NT2/D1 (cell line): ENCODE measurements around the gene FAM89A.
A peak's percentile ranks its signal among the peaks of the same experiment; 100 is the strongest.
"Not testable (repeated sequence)": the region's sequence is repeated elsewhere in the genome, so short reads cannot be mapped to it uniquely, and the experiment has no call there.

Experiments
- DNase-seq: peaks from one replicate; pipeline ENCODE4 v3.0.0-alpha.2; 2011; ENCODE audit warnings: low read depth, low spot score
- H3K27me3 ChIP-seq: 2 replicates; pipeline ENCODE4 v1.6.0; 2011; ENCODE audit warnings: mild to moderate bottlenecking; ENCODE audit not compliant: insufficient read length, insufficient read depth
- H3K36me3 ChIP-seq: 2 replicates; pipeline ENCODE4 v1.6.1; 2011; ENCODE audit warnings: mild to moderate bottlenecking, low read length, mixed read lengths; ENCODE audit not compliant: insufficient read depth, insufficient read length
- H3K4me1 ChIP-seq: 2 replicates; pipeline ENCODE4 v1.5.1; 2011; ENCODE audit not compliant: insufficient read depth, insufficient read length
- H3K4me3 ChIP-seq: 2 replicates; pipeline ENCODE4 v1.5.1; 2011; ENCODE audit warnings: low read depth; ENCODE audit not compliant: insufficient read length
- H3K9ac ChIP-seq: 2 replicates; pipeline ENCODE4 v1.6.0; 2011; ENCODE audit warnings: low read depth; ENCODE audit not compliant: insufficient read length
- H3K9me3 ChIP-seq: 2 replicates; pipeline ENCODE4 v1.5.1; 2011; ENCODE audit warnings: mild to moderate bottlenecking, low read length; ENCODE audit not compliant: insufficient read depth
- SUZ12 ChIP-seq: IDR thresholded peaks from 2 replicates; pipeline ENCODE4 v1.6.1; 2011; ENCODE audit not compliant: insufficient read length, insufficient read depth; ENCODE audit errors: extremely low read depth
- YY1 ChIP-seq: IDR thresholded peaks from 2 replicates; pipeline ENCODE4 v1.6.1; 2011; ENCODE audit not compliant: insufficient read length, insufficient read depth
- ZNF274 ChIP-seq: IDR thresholded peaks from 2 replicates; pipeline ENCODE4 v1.6.1; 2011; ENCODE audit warnings: mild to moderate bottlenecking, low read depth, low read length

FAM89A gene

GRCh38 chr1:230994860-230995259 lies 45.2 kb downstream of the FAM89A start:
- Histone ChIP-seq H3K9ac (no peak overlapping the region), H3K9me3 (no peaks in the 10 kb centered on the region), H3K4me1 (no peaks in the 10 kb centered on the region), H3K36me3 (peaks cover 35% of the 10 kb centered on the region), H3K4me3 (no peak overlapping the region), H3K27me3 (no peaks in the 10 kb centered on the region)
- DNase-seq = no peak
- TF ChIP-seq ZNF274 (no peak), SUZ12 (no peak), YY1 (no peak)

- no peak for TF ChIP-seq SUZ12
- no peak for TF ChIP-seq ZNF274
- no peak for TF ChIP-seq YY1
- Histone ChIP-seq H3K4me1 (no peaks in the 10 kb centered on the region), H3K27me3 (peaks cover 13% of the 10 kb centered on the region), H3K4me3 (no peak overlapping the region), H3K36me3 (peaks cover 10% of the 10 kb centered on the region), H3K9me3 (no peaks in the 10 kb centered on the region), H3K9ac (no peak overlapping the region)
- DNase-seq = no peak
Observed at GRCh38 chr1:230992100-230992774, 47.8 kb downstream of the FAM89A start.

GRCh38 chr1:230987448-230987847 lies 52.6 kb downstream of the FAM89A start:
- Histone ChIP-seq H3K27me3 (peaks cover 56% of the 10 kb centered on the region), H3K4me3 (no peak overlapping the region), H3K9me3 (no peaks in the 10 kb centered on the region), H3K36me3 (no peaks in the 10 kb centered on the region), H3K4me1 (peaks cover 8% of the 10 kb centered on the region), H3K9ac (no peak overlapping the region)
- no peak for DNase-seq
- TF ChIP-seq SUZ12 (no peak), ZNF274 (no peak), YY1 (no peak)

GRCh38 chr1:230986976-230987375 lies 53.1 kb downstream of the FAM89A start:
- no peak for TF ChIP-seq YY1
- Histone ChIP-seq H3K4me1 (peaks cover 8% of the 10 kb centered on the region), H3K27me3 (peaks cover 61% of the 10 kb centered on the region), H3K4me3 (no peak overlapping the region), H3K9ac (no peak overlapping the region), H3K9me3 (no peaks in the 10 kb centered on the region), H3K36me3 (no peaks in the 10 kb centered on the region)
- DNase-seq = no peak

- H3K27me3 ChIP-seq = peaks cover 74% of the 10 kb centered on the region
- no peak for TF ChIP-seq ZNF274
- no peak for TF ChIP-seq SUZ12
- no peak for TF ChIP-seq YY1
- peaks cover 8% of the 10 kb centered on the region for H3K4me1 ChIP-seq
- H3K9me3 ChIP-seq = no peaks in the 10 kb centered on the region
- H3K36me3 ChIP-seq = no peaks in the 10 kb centered on the region
- H3K4me3 ChIP-seq = no peak overlapping the region
- no peak overlapping the region for H3K9ac ChIP-seq
- no peak for DNase-seq
Observed at GRCh38 chr1:230985711-230986110, 54.3 kb downstream of the FAM89A start.

GRCh38 chr1:230984622-230985515 lies 55.2 kb downstream of the FAM89A start:
- H3K4me3 ChIP-seq, H3K4me1 ChIP-seq, H3K9me3 ChIP-seq, H3K36me3 ChIP-seq, H3K9ac ChIP-seq: not testable (repeated sequence)
- DNase-seq = peak; percentile 90
- H3K27me3 ChIP-seq = peaks cover 80% of the 10 kb centered on the region

- no peak for TF ChIP-seq SUZ12
- TF ChIP-seq ZNF274 = no peak
- no peak for TF ChIP-seq YY1
- no peaks in the 10 kb centered on the region for H3K36me3 ChIP-seq
- H3K27me3 ChIP-seq = peaks cover 88% of the 10 kb centered on the region
- H3K9ac ChIP-seq = no peak overlapping the region
- DNase-seq = no peak
- no peaks in the 10 kb centered on the region for H3K9me3 ChIP-seq
- H3K4me1 ChIP-seq = peaks cover 8% of the 10 kb centered on the region
- no peak overlapping the region for H3K4me3 ChIP-seq
Observed at GRCh38 chr1:230983811-230984210, 56.2 kb downstream of the FAM89A start.
